Spleen (tissue), 11 donors: ENCODE data around the gene HOXB6. TPM values are rescaled to one million over a fixed set of nuclear protein-coding genes. Genes with fewer than 3 reads are reported as not detected.
A peak's percentile ranks its signal among the peaks of the same experiment; 100 is the strongest.

Experiments used
- DNase-seq: peaks from one replicate; pipeline ENCODE4 v3.0.0-alpha.2; 2020
- H3K27ac ChIP-seq, 8 donors: fragments of 200-600 bp; sonication (generic) in 7 of 8; 1 replicate in 4 of 8; 2 replicates in 4 of 8; pipeline versions ENCODE4 v1.5.0 to v1.8.0; 2016 to 2021; ENCODE audit warnings: inconsistent platforms in 4 of 8, mild to moderate bottlenecking in 4 of 8, moderate library complexity in 1 of 8
- H3K27me3 ChIP-seq, 7 donors: fragments of 200-600 bp; sonication (generic) in 6 of 7; replicated peaks in 1 of 7; 1 replicate in 4 of 7; 2 replicates in 3 of 7; pipeline versions ENCODE4 v1.5.0 to v1.8.0; 2016 to 2021; ENCODE audit warnings: inconsistent platforms in 3 of 7, mild to moderate bottlenecking in 1 of 7
- H3K36me3 ChIP-seq, 6 donors: fragments of 200-600 bp; sonication (generic) in 5 of 6; 1 replicate in 4 of 6; 2 replicates in 2 of 6; pipeline versions ENCODE4 v1.5.0 to v1.8.0; 2016 to 2021; ENCODE audit warnings: inconsistent platforms in 2 of 6
- H3K4me1 ChIP-seq, 6 donors: fragments of 200-600 bp; sonication (generic) in 5 of 6; 1 replicate in 3 of 6; 2 replicates in 3 of 6; pipeline versions ENCODE4 v1.5.0 to v1.8.0; 2016 to 2021; ENCODE audit warnings: inconsistent platforms in 3 of 6
- H3K4me3 ChIP-seq, 8 donors: fragments of 200-600 bp; sonication (generic) in 7 of 8; 1 replicate in 4 of 8; 2 replicates in 4 of 8; pipeline versions ENCODE4 v1.5.0 to v1.8.0; 2016 to 2021; ENCODE audit warnings: inconsistent platforms in 4 of 8, mild to moderate bottlenecking in 4 of 8, moderate library complexity in 2 of 8
- H3K9me3 ChIP-seq, 8 donors: fragments of 200-600 bp; sonication (generic) in 7 of 8; 1 replicate in 4 of 8; 2 replicates in 4 of 8; pipeline versions ENCODE4 v1.5.0 to v1.8.0; 2016 to 2021; ENCODE audit warnings: inconsistent platforms in 4 of 8
- POLR2A ChIP-seq, 3 donors: fragments of 450-650 bp; IDR thresholded peaks; one replicate each; pipeline ENCODE4 v1.5.1; 2017; ENCODE audit warnings: antibody characterized with exemption in 3 of 3, mild to moderate bottlenecking in 1 of 3
- POLR2AphosphoS5 ChIP-seq, 3 donors: sonication (generic); formaldehyde crosslinking; IDR thresholded peaks; one replicate each; pipeline ENCODE4 v1.5.1; 2017; ENCODE audit warnings: antibody characterized with exemption in 3 of 3
- WGBS, 5 donors: extraction: QIAGEN DNeasy Blood & Tissue Kit in 3 of 5; methylation state at CpG; one replicate each; pipeline versions ENCODE4 v1.1.5 to v1.1.7; 2013 to 2018; 5-methylcytosine and 5-hydroxymethylcytosine counted together
- intact Hi-C: fragments of 100-400 bp; cut with DNase I; formaldehyde crosslinking; loops from one replicate; pipeline ENCODE4 v1.15.0; 2023; ENCODE audit warnings: low total_unique reads
- polyA plus RNA-seq, 3 donors: library from polyadenylated mRNA; stranded (reverse); fragments of 200-250 nt; gene quantifications; one replicate each; pipeline ENCODE4 v1.2.1, GENCODE V29; 2013
- total RNA-seq, 7 donors: library from RNA; depleted of rRNA in 3 of 7; stranded (reverse); fragments of >200 nt in 3 of 7; fragmentation: NEBNext Ultra II Directional in 4 of 7; extraction: Animal tissue kit (Norgen Biotek cat#: 25700) in 4 of 7; gene quantifications; one replicate each; pipeline versions ENCODE4 v1.1.0 to v1.2.1, GENCODE V29; 2016 to 2021
- TF ChIP-seq, protein P1 (sequence below), 11 experiments: fragments of 200-600 bp in 7 of 11; fragments of 450-650 bp in 4 of 11; sonication (generic) in 4 of 11; IDR thresholded peaks in 8 of 11; conservative IDR thresholded peaks in 3 of 11; 1 replicate in 7 of 11; 2 replicates in 4 of 11; pipeline versions ENCODE4 v1.4.0 to v1.8.0; 2016 to 2021; ENCODE audit warnings: antibody characterized with exemption in 11 of 11, inconsistent platforms in 4 of 11, mild to moderate bottlenecking in 1 of 11
- donor health status: healthy with polysubstance abuse.
- donor health status: DM: no; HTN: no; CAD: no; lungs with moderate emphysema.
- donor health status: DM: no; HTN: no; CAD: no.
- donor health status: Bipolar disorder and iron deficiency.
- donor health status: healthy.
- donor health status: DM: no; HTN: no; CAD: no.
- donor health status: DM: yes; HTN: yes; CAD: no.

HOXB6 gene
- total and polyA plus RNA-seq, 10 donors = 1.2 to 4.5 (median 2.9) TPM

DNA sequence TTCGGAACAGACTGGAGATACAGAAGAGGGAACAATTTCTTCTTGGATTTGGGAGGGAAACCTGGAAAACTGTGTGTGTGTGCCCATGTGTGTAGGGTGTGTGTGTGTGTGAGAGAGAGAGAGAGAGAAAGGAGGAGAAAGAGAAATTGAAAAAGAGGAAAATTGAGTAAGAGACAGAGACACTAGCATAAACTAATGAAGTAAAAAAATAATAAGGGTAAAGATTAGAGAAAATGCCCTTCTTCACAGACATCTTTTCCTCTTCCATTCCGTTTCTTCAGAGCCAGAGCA is 46.0 kb downstream of the HOXB6 start:
- intact Hi-C loops = no loop called here
- Histone ChIP-seq H3K4me1 (peaks cover 0 to 64% (median 16%) of the 10 kb centered on the region in 6 donors), H3K36me3 (no peaks in the 10 kb centered on the region), H3K27me3 (peaks cover 0 to 66% (median 6%) of the 10 kb centered on the region in 7 donors), H3K27ac (peak overlapping the region in 7 of 8 donors; percentile 41 to 94 (median 57)), H3K4me3 (no peak overlapping the region), H3K9me3 (no peaks in the 10 kb centered on the region)
- TF ChIP-seq, protein P1, sequence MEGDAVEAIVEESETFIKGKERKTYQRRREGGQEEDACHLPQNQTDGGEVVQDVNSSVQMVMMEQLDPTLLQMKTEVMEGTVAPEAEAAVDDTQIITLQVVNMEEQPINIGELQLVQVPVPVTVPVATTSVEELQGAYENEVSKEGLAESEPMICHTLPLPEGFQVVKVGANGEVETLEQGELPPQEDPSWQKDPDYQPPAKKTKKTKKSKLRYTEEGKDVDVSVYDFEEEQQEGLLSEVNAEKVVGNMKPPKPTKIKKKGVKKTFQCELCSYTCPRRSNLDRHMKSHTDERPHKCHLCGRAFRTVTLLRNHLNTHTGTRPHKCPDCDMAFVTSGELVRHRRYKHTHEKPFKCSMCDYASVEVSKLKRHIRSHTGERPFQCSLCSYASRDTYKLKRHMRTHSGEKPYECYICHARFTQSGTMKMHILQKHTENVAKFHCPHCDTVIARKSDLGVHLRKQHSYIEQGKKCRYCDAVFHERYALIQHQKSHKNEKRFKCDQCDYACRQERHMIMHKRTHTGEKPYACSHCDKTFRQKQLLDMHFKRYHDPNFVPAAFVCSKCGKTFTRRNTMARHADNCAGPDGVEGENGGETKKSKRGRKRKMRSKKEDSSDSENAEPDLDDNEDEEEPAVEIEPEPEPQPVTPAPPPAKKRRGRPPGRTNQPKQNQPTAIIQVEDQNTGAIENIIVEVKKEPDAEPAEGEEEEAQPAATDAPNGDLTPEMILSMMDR (IDR thresholded peaks at IDR 0.05 in 8 of 11, conservative IDR thresholded peaks at IDR 0.05 in 3 of 11) = no peak
- TF ChIP-seq POLR2AphosphoS5 (IDR thresholded peaks at IDR 0.05) (no peak), POLR2A (IDR thresholded peaks at IDR 0.05) (no peak)
- WGBS, 5 donors = 81 to 91% (median 84%) methylated on average over 2 of the region's 2 CpGs
- DNase-seq = no peak

DNA sequence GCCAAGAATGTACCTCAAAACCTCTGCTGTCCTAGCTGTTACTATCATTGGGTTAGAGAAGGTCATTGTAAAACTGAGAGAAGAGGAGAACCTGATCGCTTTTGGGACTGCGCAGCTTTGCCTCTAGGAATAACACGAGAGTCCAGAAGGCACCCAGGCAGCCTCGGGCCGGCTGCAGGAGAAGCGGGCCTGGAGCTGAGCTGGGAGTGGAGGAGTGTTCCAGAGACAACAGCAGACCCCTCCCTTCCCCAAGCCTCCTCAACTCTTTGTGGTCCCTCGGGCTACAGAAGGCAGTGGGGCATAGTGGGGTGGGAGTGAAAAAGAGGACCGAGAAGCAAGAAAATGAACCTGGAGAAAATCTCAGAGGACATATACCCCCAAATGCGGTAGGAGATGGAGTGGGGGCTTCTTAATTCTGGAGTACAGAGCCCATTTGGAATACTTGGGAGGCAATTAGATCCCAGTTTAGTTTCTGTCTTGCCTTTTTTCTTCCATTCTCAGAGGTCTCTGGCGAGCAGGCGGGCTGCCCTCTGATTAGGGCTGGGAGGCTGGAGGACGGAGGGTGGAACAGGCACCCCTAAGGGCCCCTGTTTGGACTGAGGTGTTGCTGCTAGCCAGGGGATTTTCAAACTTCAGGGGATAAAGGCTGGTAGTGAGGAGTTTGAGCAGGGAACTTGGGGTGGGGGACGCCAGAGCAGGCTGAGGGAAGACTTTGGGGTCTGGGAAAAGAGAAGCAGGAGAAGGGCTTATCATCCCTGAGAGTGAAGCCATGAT is 46.5 kb downstream of the HOXB6 start:
- H3K4me3 ChIP-seq = no peak overlapping the region
- WGBS, 5 donors = 72 to 87% (median 85%) methylated on average over 13 of the region's 13 CpGs

DNA sequence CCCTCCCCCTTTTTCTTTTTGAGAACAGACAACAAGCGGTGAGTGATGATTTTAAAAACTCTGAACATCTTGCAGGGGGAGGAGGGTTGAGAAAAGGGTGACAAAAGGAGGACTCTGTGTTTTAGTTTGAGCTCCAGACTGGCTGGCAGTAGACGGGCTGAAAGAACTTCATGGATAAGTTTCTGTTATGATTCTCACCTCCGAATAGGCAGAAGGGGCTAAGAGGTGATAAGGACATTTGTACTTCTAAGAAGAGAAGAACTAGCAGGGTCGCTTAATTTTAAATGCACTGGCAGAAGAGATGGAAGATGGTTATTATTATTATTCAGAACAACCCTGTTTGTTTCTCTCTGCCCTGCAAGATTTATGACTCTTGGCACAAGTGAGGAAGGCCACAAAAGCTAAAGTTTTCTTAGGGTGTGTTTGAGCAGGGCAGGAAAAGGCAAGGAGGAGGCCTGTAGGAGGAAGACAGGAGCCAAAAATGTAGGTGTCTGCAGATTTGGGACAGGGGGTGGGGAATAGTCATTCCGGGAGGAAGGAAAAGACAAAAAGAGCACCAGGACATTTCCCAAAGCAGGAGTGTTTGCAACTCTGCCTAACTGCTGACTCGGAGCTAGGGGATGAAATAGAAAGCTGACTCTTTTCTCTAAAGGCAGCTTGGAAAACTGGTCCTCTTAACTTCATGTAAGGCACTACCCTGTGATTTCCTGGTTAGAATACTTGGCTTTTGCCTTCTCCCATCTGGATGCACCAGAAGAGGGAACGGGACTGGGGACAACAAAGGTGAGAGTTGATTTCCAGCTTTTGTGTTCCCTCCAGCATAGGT is 48.0 kb downstream of the HOXB6 start:
- Histone ChIP-seq H3K9me3 (no peaks in the 10 kb centered on the region), H3K4me3 (no peak overlapping the region), H3K4me1 (peaks cover 0 to 55% (median 14%) of the 10 kb centered on the region in 6 donors), H3K27me3 (peaks cover 0 to 50% (median 6%) of the 10 kb centered on the region in 7 donors), H3K36me3 (peaks cover 0 to 5% (median 0%) of the 10 kb centered on the region in 6 donors), H3K27ac (peak overlapping the region in 7 of 8 donors; percentile 4 to 94 (median 67))
- no peak for DNase-seq
- intact Hi-C loops = no loop called here
- WGBS, 5 donors = 60 to 71% (median 65%) methylated on average over 7 of the region's 7 CpGs
- TF ChIP-seq POLR2A (IDR thresholded peaks at IDR 0.05) (no peak), POLR2AphosphoS5 (IDR thresholded peaks at IDR 0.05) (no peak)
- TF ChIP-seq, protein P1 (IDR thresholded peaks at IDR 0.05 in 8 of 11, conservative IDR thresholded peaks at IDR 0.05 in 3 of 11) = no peak

More for the DNA sequence above, 46.5 kb downstream of the HOXB6 start:
- Histone ChIP-seq H3K27ac (peak overlapping the region in 7 of 8 donors; percentile 41 to 94 (median 59)), H3K4me1 (peaks cover 0 to 59% (median 16%) of the 10 kb centered on the region in 6 donors), H3K27me3 (peaks cover 0 to 61% (median 6%) of the 10 kb centered on the region in 7 donors), H3K36me3 (no peaks in the 10 kb centered on the region), H3K9me3 (no peaks in the 10 kb centered on the region)
- intact Hi-C loops = no loop called here
- no peak for DNase-seq
- no peak for TF ChIP-seq POLR2AphosphoS5 (IDR thresholded peaks at IDR 0.05)
- no peak for TF ChIP-seq POLR2A (IDR thresholded peaks at IDR 0.05)
- TF ChIP-seq, protein P1 (IDR thresholded peaks at IDR 0.05 in 8 of 11, conservative IDR thresholded peaks at IDR 0.05 in 3 of 11) = no peak

DNA sequence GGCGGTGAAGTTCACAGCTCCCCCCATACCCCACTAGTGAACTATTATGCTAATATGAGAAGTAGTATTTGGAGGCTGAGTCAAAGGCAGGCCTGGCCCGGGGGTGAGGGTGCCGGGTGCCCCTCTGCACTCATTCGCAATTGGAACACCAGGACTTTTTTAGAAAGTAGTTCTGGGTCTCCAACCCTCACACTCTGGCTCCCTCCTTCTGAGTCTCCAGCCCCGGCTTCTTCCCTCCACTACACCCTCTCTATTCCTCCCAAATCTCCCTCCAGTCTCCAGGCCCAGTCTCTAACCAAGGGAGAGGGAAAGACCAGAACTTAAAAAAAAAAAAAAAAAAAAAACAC is 48.6 kb downstream of the HOXB6 start:
- H3K4me3 ChIP-seq = peak overlapping the region in 1 of 8 donors; percentile 54
- WGBS, 5 donors = 72 to 82% (median 74%) methylated on average over 5 of the region's 5 CpGs
- H3K27ac ChIP-seq = peak overlapping the region in 6 of 8 donors; percentile 4 to 94 (median 68)
- intact Hi-C loops = no loop called here
- H3K36me3 ChIP-seq = peaks cover 0 to 6% (median 0%) of the 10 kb centered on the region in 6 donors
- TF ChIP-seq, protein P1 (IDR thresholded peaks at IDR 0.05 in 8 of 11, conservative IDR thresholded peaks at IDR 0.05 in 3 of 11) = no peak
- TF ChIP-seq POLR2A (IDR thresholded peaks at IDR 0.05) = no peak
- no peak for TF ChIP-seq POLR2AphosphoS5 (IDR thresholded peaks at IDR 0.05)
- no peaks in the 10 kb centered on the region for H3K9me3 ChIP-seq
- H3K27me3 ChIP-seq = peaks cover 0 to 52% (median 6%) of the 10 kb centered on the region in 7 donors
- DNase-seq = no peak
- peaks cover 0 to 54% (median 11%) of the 10 kb centered on the region in 6 donors for H3K4me1 ChIP-seq
